ENCODE results near the gene LSAMP. TPM values are rescaled to one million over a fixed set of nuclear protein-coding genes. Genes with fewer than 3 reads are reported as not detected.

The LSAMP gene
- total RNA-seq, 4 donors from 2014 or later, result 1.2 to 3.0 (median 1.8) TPM

DNA sequence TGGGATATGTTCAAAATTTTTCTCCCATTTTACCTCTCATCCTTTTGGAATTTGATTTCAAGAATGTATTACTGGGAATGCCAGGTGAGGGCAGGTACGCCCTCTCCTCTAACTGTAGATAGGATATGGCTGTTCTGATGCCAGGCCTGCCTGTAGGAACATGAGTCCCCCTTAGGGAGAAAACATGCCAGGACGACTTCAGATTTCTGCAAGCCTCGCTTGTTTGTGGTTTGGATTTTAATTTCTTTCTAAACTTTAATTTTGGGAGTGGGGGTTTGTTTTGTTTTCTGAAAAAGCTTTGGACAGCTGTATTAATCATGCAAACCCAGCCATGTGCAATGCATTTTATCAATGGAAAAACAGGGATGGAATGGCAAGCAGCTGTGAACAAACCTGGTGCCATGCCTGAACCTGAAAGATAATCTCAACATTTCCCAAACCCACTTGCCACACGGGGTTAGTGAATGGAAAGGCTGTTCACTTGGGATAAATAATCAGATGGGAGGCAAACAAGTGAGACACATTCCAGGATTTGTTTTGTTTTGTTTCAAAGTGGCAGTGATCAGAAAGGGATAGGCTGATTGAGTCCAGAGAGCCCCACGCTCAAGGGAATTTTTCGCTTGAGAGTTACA, 614.4 kb downstream of the LSAMP start:
- intact Hi-C loops (cut with DNase I), result no loop called here
- no peak overlapping the region for H3K27ac ChIP-seq (replicated peaks in 1 of 4)
- H3K36me3 ChIP-seq, result no peaks in the 10 kb centered on the region
- no peak overlapping the region for H3K4me3 ChIP-seq
- H3K27me3 ChIP-seq, result no peaks in the 10 kb centered on the region
- H3K4me1 ChIP-seq, result peaks cover 0 to 15% (median 5%) of the 10 kb centered on the region in 4 donors
- TF ChIP-seq POLR2AphosphoS5 (IDR thresholded peaks at IDR 0.05), result no peak
- TF ChIP-seq EP300 (IDR thresholded peaks at IDR 0.05), result no peak
- no peak for TF ChIP-seq POLR2A (IDR thresholded peaks at IDR 0.05; ENCODE audit: low read depth)
- TF ChIP-seq, protein P1, sequence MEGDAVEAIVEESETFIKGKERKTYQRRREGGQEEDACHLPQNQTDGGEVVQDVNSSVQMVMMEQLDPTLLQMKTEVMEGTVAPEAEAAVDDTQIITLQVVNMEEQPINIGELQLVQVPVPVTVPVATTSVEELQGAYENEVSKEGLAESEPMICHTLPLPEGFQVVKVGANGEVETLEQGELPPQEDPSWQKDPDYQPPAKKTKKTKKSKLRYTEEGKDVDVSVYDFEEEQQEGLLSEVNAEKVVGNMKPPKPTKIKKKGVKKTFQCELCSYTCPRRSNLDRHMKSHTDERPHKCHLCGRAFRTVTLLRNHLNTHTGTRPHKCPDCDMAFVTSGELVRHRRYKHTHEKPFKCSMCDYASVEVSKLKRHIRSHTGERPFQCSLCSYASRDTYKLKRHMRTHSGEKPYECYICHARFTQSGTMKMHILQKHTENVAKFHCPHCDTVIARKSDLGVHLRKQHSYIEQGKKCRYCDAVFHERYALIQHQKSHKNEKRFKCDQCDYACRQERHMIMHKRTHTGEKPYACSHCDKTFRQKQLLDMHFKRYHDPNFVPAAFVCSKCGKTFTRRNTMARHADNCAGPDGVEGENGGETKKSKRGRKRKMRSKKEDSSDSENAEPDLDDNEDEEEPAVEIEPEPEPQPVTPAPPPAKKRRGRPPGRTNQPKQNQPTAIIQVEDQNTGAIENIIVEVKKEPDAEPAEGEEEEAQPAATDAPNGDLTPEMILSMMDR (IDR thresholded peaks at IDR 0.05), result no peak
- H3K9me3 ChIP-seq, result no peaks in the 10 kb centered on the region
- 87% methylated on average over 6 of the region's 6 CpGs for WGBS
- no peak for DNase-seq (ENCODE audit: extremely low spot score)

DNA sequence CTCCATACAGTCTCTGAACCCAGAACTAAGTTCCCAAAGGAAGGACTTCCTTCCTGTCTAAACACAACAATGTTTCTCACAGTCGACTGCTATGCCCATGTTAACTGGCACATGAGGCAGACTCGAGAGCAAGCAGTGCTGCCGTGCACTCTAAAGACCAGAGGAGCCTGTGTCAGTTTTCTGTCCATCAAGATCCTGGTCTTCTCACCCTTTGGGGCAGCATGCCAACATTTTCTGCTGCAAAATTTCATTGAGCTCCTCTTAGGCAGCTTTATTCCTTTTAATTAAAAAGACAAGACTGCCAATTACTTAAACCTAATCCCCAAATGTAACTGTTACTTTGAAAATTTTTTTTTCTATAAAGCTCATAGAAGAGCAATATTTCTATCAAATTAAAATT, 616.9 kb downstream of the LSAMP start:
- intact Hi-C loops (cut with DNase I), result no loop called here
- TF ChIP-seq POLR2A (IDR thresholded peaks at IDR 0.05; ENCODE audit: low read depth), result no peak
- TF ChIP-seq EP300 (IDR thresholded peaks at IDR 0.05), result no peak
- no peak for TF ChIP-seq POLR2AphosphoS5 (IDR thresholded peaks at IDR 0.05)
- H3K4me1 ChIP-seq, result peaks cover 0 to 5% (median 2%) of the 10 kb centered on the region in 4 donors
- no peak overlapping the region for H3K4me3 ChIP-seq
- H3K36me3 ChIP-seq, result no peaks in the 10 kb centered on the region
- H3K27ac ChIP-seq (replicated peaks in 1 of 4), result no peak overlapping the region
- WGBS, result 46% methylated on average over 3 of the region's 3 CpGs
- no peak for DNase-seq (ENCODE audit: extremely low spot score)
- no peaks in the 10 kb centered on the region for H3K27me3 ChIP-seq
- no peaks in the 10 kb centered on the region for H3K9me3 ChIP-seq

DNA sequence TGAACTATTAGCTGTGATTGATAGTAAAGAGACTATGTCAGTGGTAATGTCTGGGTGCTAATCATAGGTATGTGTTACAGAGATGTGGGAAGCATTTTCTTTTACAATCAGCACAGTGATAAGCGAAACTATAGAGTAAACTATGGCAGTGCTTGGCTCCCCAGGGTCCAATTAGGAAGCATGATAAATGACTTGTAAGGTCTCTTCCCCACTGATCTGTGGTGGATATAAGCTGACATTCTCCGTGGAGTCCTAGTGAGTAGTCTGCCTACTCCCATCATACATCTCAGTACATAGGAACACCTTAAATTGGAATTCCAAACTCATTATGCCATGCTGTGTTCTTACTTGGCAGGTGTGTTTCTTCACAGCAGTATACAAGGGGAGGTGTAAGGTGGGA, 617.8 kb downstream of the LSAMP start:
- intact Hi-C loops (cut with DNase I), result no loop called here
- no peaks in the 10 kb centered on the region for H3K9me3 ChIP-seq
- H3K4me1 ChIP-seq, result no peaks in the 10 kb centered on the region
- no peak overlapping the region for H3K27ac ChIP-seq (replicated peaks in 1 of 4)
- DNase-seq (ENCODE audit: extremely low spot score), result no peak
- H3K27me3 ChIP-seq, result no peaks in the 10 kb centered on the region
- no peaks in the 10 kb centered on the region for H3K36me3 ChIP-seq
- TF ChIP-seq POLR2A (IDR thresholded peaks at IDR 0.05; ENCODE audit: low read depth) (no peak), POLR2AphosphoS5 (IDR thresholded peaks at IDR 0.05) (no peak), EP300 (IDR thresholded peaks at IDR 0.05) (no peak)
- TF ChIP-seq, protein P1 (IDR thresholded peaks at IDR 0.05), result no peak
- no peak overlapping the region for H3K4me3 ChIP-seq
- WGBS, result 90% methylated on average over 2 of the region's 2 CpGs

DNA sequence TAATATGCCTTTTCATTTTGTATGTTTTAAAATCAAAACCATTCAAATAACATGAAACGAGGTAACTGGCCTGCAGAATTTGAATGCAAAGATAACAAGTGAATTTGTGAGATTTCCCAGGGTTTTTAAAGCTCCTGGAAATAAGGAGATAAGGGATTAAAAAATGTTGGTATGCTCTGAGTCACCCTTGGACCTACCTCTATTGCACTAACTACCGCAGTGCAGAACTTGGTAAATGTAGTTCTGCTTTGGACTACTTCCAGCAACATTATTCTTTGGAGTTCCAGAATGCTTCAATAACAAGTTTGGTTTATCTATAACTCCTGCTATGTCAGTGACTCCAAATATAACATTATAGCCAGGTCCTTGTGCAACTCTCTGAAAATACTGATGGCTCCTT, 620.2 kb downstream of the LSAMP start:
- H3K4me3 ChIP-seq, result no peak overlapping the region
- H3K36me3 ChIP-seq, result no peaks in the 10 kb centered on the region
- no peaks in the 10 kb centered on the region for H3K27me3 ChIP-seq
- H3K27ac ChIP-seq (replicated peaks in 1 of 4), result no peak overlapping the region
- H3K4me1 ChIP-seq, result no peaks in the 10 kb centered on the region
- no peaks in the 10 kb centered on the region for H3K9me3 ChIP-seq
- TF ChIP-seq, protein P1 (IDR thresholded peaks at IDR 0.05), result no peak
- TF ChIP-seq POLR2A (IDR thresholded peaks at IDR 0.05; ENCODE audit: low read depth) (no peak), POLR2AphosphoS5 (IDR thresholded peaks at IDR 0.05) (no peak), EP300 (IDR thresholded peaks at IDR 0.05) (no peak)
- intact Hi-C loops (cut with DNase I), result no loop called here
- DNase-seq (ENCODE audit: extremely low spot score), result no peak
- WGBS, result 86% methylated on average over 2 of the region's 2 CpGs

DNA sequence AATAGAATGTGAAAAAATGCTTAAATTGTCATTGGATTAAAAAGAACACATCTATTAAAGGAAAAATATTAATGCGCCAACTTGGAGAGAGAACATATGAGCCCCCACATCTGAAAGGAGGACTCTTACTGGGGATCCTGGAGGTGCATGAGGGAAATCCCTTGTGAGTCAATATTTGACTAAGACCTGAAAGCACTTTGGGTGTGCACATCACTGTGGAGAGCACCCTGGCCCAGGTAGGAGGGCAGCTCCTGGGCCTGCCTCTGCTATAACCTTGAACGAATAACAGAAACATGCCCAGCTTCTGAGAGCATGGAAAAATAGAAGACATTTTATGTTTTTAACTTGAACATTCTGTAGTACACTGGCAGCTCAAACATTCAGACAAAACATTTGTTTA, 622.2 kb downstream of the LSAMP start:
- H3K36me3 ChIP-seq, result no peaks in the 10 kb centered on the region
- no peak overlapping the region for H3K4me3 ChIP-seq
- H3K27ac ChIP-seq (replicated peaks in 1 of 4), result no peak overlapping the region
- DNase-seq (ENCODE audit: extremely low spot score), result no peak
- H3K9me3 ChIP-seq, result no peaks in the 10 kb centered on the region
- intact Hi-C loops (cut with DNase I), result no loop called here
- no peaks in the 10 kb centered on the region for H3K4me1 ChIP-seq
- TF ChIP-seq EP300 (IDR thresholded peaks at IDR 0.05) (no peak), POLR2AphosphoS5 (IDR thresholded peaks at IDR 0.05) (no peak), POLR2A (IDR thresholded peaks at IDR 0.05; ENCODE audit: low read depth) (no peak)
- TF ChIP-seq, protein P1 (IDR thresholded peaks at IDR 0.05), result no peak
- no peaks in the 10 kb centered on the region for H3K27me3 ChIP-seq
- 95% methylated on average over 2 of the region's 2 CpGs for WGBS

Measured in esophagus muscularis mucosa (tissue), 4 donors.